Frontal cortex (tissue), 4 donors: Measurements from ENCODE around the gene CAMK1G. TPM values are rescaled to one million over a fixed set of nuclear protein-coding genes. Genes with fewer than 3 reads are reported as not detected.

Experiments used
- DNase-seq, 2 donors: peaks; one replicate each; pipeline ENCODE4 v3.0.0; 2012; ENCODE audit warnings: low spot score in 2 of 2
- FAIRE-seq: peaks from 2 replicates; lab custom pipeline; 2012; peaks lifted over from hg19 to GRCh38; lab: Jason Lieb, UNC
- total RNA-seq: library from RNA; depleted of rRNA; stranded (reverse); fragments of >200 nt; gene quantifications from one replicate; pipeline ENCODE4 v1.2.3, GENCODE V29; 2014
- donor health status: control.
- donor health status: control.
- donor health status: control.

Gene CAMK1G
- total RNA-seq, 1 donor from 2014 or later: 2.4 TPM

- FAIRE-seq (no peak), DNase-seq (no peak)
Measured at GRCh38 chr1:209595599-209596285, 12.2 kb downstream of the CAMK1G start.

- FAIRE-seq (no peak), DNase-seq (no peak)
Measured at GRCh38 chr1:209597499-209597898, 14.0 kb downstream of the CAMK1G start.

GRCh38 chr1:209598227-209598626 lies 14.7 kb downstream of the CAMK1G start:
- no peak for DNase-seq
- FAIRE-seq: no peak

DNA sequence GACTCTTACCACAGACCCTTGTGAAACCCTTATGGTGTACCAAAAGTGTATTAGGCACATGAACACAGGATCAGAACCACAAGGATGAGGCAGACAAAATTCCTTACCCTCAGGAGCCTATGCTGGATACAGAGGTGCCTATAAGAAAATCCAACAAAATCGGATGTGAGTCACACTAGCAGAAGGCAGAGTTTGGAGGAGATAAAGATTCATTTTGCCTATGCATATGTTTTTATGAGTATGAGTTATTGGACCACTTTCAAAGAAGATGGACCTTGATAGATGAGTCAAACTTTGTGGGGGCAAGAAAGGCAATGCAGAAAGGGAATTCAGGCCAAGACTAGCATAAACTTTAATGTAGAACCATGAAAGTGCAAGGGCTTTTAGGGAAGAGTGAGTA lies 17.0 kb downstream of the CAMK1G start:
- no peak for DNase-seq
- no peak for FAIRE-seq

GRCh38 chr1:209601809-209602657 lies 18.5 kb downstream of the CAMK1G start:
- FAIRE-seq: no peak
- peak in 1 of 2 donors; percentile 34 for DNase-seq

GRCh38 chr1:209603877-209604276 lies 20.4 kb downstream of the CAMK1G start:
- FAIRE-seq: no peak
- no peak for DNase-seq

GRCh38 chr1:209607102-209607794 lies 23.7 kb downstream of the CAMK1G start:
- DNase-seq (no peak), FAIRE-seq (no peak)

- FAIRE-seq (no peak), DNase-seq (no peak)
Measured at GRCh38 chr1:209607795-209608178, 24.3 kb downstream of the CAMK1G start.

DNA sequence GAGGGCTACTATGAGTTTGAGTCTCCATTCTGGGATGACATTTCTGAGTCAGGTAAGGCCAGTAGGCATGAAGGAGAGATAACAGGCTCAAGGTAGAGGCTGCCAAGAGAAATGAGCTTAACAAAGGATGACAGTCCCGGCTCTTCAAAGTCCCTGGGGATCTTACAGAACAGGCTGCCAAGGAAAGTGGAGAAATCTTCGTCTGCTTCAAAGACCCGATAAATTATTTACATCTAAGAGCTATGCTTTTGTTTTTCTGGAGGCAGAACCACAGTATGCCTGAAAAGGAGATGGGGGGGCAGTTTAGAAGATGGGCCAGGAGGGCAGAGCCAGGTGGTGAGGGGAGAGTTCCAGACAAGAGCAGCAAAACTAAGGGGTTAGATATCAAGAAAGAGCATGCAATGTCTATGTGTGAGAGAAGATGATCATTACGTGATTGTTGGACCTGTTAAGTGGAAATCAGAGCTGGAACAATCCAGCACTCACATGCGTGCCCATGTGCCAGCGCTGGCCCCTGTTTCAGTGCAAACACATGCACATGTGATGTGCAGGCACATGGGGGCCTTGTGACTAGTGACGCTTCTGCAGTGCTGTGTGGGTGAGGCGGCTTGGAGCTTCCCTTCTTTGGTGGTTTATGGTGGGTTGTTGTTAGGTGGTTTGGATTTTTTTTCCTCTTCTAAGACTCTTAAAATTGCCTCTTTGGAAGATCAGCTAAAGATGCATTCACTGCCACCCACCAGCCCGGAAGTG lies 25.7 kb downstream of the CAMK1G start:
- FAIRE-seq (no peak), DNase-seq (no peak)

DNA sequence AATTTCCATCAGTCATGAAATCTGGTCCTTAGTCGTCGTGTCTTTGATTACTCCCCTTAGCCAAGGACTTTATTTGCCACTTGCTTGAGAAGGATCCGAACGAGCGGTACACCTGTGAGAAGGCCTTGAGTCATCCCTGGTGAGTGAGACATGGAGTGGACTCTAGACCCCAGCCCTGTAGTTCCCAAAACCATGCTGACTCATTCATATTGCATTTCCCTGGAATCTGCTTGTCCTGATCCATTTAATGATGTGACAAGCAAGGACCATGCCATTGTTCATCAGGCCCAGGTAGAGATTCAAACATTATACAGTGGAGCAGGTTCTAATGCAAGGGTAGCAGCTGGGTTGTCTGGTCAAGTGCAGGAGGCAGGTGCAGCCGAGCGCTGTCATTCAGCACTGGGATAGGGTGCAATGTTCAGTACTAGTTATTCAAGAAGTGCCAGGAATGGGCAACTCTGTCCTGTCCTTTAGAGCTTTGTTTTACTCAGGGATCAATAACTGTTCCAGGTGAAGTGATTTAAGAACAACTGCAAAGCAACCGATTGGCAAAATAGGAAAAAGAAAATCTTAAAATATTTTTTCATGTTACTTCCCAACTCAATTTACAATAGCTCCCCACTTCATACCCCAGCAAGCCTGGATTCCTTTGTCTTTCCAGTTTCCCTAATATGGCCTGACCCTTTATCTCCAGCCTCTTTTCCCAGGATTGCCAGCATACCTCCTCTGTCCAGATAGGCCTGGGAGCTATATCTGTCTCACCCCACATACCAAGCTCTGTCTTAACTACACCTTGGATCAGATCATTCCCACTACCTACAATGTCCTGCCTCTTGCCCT lies 26.5 kb downstream of the CAMK1G start:
- DNase-seq (no peak), FAIRE-seq (no peak)

- FAIRE-seq (no peak), DNase-seq (no peak)
Measured at GRCh38 chr1:209610631-209610905, 27.1 kb downstream of the CAMK1G start.

DNA sequence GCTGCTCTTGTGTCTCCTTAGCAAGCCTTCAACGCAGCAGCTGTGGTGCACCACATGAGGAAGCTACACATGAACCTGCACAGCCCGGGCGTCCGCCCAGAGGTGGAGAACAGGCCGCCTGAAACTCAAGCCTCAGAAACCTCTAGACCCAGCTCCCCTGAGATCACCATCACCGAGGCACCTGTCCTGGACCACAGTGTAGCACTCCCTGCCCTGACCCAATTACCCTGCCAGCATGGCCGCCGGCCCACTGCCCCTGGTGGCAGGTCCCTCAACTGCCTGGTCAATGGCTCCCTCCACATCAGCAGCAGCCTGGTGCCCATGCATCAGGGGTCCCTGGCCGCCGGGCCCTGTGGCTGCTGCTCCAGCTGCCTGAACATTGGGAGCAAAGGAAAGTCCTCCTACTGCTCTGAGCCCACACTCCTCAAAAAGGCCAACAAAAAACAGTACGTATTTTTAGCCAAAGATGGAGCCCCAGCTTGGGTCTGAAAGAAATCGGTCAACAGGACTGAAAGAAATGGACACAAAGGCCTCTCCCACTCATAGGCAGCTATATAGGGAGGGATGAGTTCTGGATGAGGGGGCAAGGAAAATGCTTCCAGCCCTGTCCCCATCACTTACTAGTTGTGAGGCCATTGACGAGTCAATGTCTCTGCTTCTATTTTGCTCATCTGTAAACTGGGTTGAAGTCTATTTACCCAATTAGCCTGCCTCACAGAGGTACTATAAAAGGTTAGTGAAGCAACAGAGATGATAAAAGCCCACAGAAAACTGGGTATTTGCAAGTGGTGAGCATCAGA lies 28.5 kb downstream of the CAMK1G start:
- FAIRE-seq: no peak
- DNase-seq: no peak

- DNase-seq (no peak), FAIRE-seq (no peak)
Measured at GRCh38 chr1:209612646-209613399, 29.3 kb downstream of the CAMK1G start.

DNA sequence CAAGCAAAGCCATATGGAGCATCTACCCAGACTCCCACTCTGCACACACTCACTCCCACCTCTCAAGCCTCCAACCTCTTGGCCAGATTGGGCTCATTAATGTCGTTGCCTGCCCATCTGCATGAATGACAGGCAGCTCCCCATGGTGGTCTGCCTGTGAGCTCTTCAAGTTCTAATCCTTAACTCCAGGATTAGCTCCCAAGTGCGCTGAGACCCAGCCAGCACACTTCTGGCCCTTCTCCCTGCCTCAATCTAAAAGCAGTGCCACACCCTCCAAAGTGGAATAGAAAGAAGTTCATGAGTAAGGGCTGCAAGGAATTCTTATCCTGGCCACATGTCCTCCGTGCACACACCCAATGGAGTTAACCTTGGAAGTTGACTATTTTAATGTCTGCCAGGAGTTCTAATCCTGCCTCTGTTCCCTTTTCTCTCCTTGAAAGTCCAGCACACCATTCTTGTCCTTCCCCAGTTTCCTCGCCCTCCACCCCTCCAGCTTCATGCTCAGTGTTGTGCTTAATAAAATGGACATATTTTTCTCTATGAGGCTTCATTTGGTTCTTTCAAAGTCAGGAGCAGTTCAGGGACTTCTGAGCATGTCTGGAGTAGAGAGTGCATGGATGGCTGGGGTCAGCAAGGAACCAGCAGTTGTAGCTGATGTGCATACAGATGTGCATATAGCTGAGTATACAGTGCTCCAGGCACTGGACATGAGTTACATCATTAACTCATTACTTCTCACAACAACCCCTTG lies 30.1 kb downstream of the CAMK1G start:
- no peak for FAIRE-seq
- DNase-seq: no peak

GRCh38 chr1:209614151-209614420 lies 30.6 kb downstream of the CAMK1G start:
- FAIRE-seq: no peak
- no peak for DNase-seq

DNA sequence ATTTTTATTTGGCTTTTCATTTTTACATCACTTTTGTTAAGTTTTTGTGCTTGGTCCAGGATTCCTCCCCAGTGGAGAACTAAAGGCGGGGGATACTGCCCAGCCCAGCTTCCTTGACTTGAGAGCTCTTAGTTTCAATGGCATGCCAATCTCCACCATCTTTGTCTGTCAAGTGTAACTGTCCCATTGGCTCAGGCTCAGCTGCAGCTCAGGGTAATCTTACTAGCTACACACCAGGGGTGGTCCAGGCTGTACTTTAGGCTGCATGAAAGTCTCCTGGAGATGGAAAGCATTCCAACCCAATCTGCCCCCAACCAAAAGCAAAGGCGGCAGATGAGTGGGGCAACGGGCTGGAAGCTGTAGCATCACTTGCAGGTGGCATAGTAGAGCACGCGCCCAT lies 31.4 kb downstream of the CAMK1G start:
- FAIRE-seq (no peak), DNase-seq (no peak)

DNA sequence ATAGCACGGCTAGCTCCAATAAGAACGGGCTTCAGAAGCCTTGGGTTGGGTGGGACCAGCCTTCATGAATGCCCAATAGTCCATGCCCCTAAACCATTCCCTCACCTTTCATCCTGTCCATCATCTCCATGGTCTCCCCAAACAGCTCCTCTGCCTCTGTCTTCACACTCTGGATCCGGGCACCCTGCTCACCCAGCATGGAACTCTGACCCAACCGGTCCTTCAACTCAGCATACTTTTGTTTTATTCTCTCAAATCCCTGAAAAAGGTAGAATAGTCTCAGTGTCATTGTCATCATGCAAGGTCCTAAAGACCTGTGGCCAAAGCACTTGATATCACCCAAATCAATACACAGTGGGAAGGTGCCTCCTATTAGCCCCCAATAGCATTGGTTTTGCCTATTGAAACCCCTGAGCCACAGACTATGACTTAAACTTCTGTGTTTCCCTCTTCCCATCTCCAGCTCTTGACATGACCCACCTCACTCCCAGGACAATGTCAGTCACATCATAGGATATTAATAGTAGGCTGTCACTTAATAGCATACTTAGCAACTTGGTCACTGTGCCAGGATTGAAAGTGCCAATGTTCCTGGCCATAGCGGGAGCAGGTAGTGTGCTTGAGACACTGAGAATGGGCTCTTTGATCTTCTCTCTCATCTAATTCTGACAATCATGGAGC lies 33.0 kb downstream of the CAMK1G start:
- no peak for DNase-seq
- FAIRE-seq: no peak
